ENCODE data around the gene GOLT1A.
"Not testable (repeated sequence)": the region's sequence is repeated elsewhere in the genome, so short reads cannot be mapped to it uniquely, and the experiment has no call there.

The GOLT1A gene

DNA sequence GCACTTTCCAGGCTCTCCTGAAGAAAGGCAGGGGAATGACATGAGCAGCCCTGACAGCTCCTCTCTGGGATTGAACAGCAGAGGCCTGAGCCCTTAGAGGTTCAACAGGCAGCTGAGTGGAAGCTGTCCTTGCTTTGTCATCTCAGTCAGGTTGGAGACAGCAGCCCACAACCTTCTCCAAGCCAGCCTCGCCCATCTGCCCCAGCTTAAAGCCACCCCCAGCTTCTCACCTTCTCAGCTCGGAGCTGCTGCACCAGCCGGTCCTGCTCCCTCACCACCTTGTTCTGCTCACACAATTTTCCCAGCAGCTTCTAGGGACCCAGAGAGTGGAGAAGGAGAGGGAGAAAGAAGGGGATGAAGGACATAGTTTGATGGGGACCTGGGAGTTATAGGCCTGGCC lies 35.2 kb upstream of the GOLT1A start:
- no peak for DNase-seq (ENCODE audit: low spot score)

DNA sequence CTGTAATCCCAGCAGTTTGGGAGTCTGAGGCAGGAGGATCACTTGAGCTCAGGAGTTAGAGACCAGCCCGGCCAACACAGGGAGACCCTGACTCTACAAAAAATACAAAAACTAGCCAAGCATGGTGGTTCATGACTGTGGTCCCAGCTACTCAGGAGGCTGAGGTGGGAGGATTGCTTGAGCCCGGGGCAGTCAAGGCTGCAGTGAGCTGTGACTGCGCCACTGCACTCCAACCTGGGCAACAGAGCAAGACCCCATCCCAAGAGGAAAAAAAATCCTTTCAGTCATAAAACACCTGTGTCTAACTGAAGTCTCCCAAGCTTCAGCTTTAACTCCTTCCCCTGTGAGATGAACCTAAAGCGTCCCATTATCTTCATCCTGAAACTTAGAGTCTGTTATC lies 33.1 kb upstream of the GOLT1A start:
- no peak for DNase-seq (ENCODE audit: low spot score)

DNA sequence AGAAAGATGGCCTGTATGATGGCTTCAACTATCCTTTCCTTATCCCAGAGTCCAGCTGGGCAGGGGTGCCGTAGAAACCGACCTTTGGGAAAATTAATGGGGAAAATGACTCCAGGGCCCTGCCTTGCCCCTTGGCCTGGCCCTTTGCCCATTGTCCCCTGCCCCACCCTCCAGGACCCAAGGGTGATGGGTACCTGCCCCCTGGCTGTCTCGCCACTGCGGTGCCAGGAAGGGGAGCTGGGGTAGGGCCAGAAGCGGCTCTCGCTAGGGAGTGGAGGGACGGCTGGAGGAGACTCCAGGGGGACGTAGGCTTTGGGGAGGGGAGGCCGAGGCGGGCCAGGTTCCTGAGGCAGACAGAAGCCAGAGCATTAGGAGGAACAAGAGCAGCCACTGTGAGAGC lies 29.1 kb upstream of the GOLT1A start:
- no peak for DNase-seq (ENCODE audit: low spot score)

DNA sequence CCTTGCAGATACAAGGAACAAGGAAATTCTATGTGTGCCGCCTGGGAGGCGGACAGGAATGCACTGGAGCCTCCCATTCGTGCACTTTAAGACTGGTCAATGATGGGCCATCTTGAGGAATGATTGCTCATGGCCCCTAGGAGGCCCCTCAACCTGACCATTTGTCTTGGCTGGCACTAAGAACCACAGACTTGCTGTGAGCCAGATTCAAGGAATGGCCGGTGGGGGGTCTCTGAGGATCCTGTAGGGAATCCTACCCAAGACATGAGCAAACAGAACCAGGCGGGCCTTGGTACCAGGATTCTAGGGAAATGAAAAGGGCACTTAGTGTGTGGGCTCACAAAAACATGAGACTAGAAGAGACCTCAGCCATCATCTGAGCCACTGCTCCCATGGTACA lies 28.1 kb upstream of the GOLT1A start:
- no peak for DNase-seq (ENCODE audit: low spot score)

DNA sequence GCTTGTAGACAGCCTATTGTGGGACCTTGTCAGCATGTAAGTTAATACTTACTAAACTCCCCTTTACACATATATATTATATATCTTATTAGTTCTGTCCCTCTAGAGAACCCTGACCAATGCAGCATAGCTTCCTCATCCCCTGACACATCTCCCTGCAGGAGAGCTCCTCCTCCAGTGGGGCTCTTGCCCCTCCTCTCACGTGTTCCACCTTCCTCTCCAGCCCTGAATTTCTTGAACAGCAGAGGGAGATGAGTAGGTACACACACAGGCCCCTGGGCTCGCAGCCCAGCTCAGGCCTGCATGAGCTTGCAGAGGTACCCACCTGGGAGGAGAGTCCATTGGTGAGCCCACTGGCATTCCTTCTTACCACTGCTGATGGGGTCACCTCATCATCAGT lies 27.3 kb upstream of the GOLT1A start:
- no peak for DNase-seq (ENCODE audit: low spot score)

DNA sequence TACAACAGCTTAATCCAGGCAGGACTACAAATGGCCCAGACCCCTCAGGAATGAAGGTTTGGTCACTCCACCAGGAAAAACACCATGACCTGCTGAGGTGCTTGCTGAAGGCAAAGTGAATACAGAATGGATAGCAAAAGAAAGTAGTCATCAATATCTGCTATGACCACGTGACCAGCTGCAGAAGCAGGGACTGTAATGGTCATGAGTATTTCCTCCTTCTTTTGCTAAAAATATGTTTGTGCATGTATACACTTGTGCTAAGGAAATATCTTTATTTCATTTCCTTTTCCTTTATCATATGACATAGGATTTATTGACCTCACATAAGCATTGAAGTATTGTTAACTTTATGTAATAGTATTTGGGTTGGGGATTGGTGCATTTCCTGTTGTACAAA lies 26.4 kb upstream of the GOLT1A start:
- no peak for DNase-seq (ENCODE audit: low spot score)

DNA sequence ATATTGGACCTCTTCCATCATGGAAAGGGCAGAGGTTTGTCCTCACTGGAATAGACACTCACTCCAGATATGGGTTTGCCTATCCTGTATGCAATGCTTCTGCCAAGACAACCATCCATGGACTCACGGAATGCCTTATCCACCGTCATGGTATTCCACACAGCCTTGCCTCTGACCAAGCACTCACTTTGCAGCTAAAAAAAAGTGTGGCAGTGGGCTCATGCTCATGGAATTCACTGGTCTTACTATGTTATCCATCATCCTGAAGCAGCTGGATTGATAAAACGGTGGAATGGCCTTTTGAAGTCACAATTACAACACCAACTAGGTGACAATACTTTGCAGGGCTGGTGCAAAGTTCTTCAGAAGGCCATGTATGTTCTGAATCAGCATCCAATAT lies 25.6 kb upstream of the GOLT1A start:
- not testable (repeated sequence) for DNase-seq (ENCODE audit: low spot score)

DNA sequence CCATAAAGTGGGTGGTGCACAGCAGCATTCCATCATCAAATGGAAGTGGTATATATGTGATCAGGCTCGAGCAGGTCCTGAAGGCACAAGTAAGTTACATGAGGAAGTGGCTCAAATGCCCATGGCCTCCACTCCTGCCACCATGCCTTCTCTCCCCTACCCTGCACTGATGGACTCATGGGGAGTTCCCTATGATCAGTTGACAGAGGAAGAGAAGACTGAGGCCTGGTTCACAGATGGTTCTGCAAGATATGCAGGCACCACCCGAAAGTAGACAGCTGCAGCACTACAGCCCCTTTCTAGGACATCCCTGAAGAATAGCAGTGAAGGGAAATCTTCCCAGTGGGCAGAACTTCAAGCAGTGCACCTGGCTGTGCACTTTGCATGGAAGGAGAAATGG lies 24.7 kb upstream of the GOLT1A start:
- not testable (repeated sequence) for DNase-seq (ENCODE audit: low spot score)

DNA sequence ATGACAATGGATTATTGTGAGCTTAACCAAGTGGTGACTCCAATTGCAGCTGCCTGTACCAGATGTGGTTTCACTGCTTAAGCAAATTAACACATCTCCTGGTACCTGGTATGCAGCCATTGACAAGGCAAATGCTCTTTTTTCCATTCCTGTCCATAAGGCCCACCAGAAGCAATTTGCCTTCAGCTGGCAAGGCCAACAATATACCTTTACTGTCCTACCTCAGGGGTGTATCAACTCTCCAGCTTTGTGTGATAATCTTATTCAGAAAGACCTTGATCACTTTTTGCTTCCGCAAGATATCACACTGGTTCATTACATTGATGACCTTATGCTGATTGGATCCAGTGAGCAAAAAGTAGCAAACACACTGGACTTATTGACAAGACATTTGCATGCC lies 23.7 kb upstream of the GOLT1A start:
- DNase-seq (ENCODE audit: low spot score), result not testable (repeated sequence)

DNA sequence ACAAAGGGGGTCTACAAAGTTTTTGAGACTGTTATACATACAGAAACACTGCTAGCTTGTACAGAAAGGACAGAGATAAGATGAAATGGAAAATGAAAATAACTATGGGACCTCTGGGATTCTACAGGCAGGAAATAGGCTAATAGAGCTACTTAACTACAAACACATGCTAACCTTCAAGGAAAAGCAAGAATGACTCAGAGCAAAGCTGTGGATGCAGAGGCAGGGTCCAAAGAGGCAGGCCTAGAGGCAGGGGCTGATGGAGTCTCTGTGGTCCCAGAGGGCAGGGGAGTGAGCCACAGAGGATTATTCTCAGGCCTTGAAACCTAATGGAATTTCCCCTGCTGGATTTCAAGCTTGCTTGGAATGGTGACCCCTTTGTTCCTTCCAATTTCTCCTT lies 18.7 kb upstream of the GOLT1A start:
- DNase-seq (ENCODE audit: low spot score), result no peak

DNA sequence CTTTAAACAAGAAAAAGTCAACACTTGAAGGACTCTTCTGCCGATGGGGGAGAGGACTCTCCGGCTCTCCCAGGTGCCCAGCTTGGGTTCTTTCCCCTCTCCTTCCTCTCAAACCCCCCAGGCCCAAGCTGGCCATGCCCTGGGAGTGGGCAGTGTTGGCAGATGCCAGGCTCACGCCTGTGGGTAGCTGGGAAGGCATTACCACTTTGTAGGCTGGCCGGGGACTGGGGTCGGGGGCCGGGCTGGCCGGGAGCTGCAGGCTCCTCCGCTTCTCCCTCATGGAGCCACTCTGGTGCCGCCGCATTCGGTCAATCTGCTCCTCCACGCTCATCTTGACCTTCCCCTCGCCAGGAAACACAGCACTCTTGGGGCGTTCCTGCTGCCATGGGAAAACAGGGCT lies 16.4 kb upstream of the GOLT1A start:
- no peak for DNase-seq (ENCODE audit: low spot score)

DNA sequence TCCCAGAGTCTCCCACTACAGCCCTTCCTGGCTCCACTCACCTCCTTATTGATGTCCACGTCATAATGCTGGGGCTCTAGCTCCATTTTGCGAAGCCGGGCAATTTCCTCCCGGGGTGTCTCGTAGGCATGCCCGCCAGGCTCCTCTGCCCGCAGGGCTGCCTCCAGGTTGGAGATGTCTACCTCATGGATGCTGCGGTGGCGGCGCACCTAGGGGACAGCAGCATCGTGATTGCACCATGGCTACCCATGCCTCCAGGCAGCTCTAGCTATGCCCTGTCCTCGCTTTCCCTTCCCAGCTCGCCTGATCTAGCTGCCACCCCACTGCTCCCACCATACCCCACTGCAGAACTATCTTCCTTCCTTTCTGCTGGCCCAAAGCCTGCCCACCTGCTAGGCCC lies 15.1 kb upstream of the GOLT1A start:
- DNase-seq (ENCODE audit: low spot score), result no peak

DNA sequence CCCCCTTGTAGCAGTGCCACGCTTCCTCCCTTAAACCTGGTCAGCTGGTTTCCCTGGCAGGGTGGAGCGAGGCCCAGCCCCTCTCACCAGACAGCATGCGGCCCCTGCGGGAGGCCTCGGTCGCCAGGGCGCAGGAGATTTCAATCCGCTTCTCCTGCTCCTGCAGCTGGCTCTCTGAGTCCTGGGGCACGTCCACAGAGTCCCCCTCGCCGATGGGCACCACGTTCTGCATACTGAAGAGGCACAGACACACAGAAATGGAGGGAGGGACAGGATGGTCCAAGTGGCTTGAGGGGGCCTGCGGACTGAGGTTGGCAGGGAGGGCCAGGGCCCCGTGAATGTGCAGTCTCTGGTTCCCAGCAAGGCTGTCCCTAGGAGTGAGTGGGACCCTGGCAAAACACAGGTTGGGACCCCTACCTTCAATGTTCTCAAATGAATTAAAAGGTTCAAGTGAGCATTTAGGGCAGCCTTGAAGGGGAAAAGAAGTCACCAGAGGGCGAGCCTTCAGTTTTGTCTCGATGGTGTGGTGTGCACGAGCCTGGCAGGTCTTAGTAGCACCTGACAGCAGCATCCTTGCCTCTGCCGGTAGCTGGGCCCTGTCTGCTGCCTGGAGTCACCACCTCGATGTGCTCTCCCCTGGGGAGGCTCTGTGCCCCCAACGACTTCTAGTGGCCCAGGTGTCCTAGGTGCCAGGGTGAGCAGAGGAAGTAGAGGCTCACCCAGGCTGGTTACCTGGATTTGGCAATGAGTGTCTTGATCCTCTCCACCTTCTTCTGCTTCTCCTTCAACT lies 14.4 kb upstream of the GOLT1A start:
- DNase-seq (ENCODE audit: low spot score), result no peak

DNA sequence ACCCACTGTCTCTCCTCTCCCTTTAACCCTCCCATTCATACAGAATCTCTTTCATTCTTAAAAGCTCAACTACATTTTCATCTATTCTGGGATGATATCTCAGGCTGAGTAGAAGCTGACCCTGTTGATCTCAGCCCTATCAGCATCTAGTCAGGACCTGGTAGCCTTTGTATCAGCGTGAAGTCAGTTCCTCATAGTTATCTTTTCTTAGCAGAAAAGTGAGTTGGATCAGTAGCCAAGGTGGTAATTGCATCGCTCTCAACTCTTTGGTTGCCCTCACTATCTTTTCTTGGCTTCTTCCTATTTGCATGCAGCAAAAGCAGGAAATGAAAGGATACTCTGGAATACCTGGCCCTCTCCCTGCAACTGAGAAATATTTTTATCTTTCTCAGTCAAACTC lies 13.6 kb upstream of the GOLT1A start:
- DNase-seq (ENCODE audit: low spot score), result no peak

DNA sequence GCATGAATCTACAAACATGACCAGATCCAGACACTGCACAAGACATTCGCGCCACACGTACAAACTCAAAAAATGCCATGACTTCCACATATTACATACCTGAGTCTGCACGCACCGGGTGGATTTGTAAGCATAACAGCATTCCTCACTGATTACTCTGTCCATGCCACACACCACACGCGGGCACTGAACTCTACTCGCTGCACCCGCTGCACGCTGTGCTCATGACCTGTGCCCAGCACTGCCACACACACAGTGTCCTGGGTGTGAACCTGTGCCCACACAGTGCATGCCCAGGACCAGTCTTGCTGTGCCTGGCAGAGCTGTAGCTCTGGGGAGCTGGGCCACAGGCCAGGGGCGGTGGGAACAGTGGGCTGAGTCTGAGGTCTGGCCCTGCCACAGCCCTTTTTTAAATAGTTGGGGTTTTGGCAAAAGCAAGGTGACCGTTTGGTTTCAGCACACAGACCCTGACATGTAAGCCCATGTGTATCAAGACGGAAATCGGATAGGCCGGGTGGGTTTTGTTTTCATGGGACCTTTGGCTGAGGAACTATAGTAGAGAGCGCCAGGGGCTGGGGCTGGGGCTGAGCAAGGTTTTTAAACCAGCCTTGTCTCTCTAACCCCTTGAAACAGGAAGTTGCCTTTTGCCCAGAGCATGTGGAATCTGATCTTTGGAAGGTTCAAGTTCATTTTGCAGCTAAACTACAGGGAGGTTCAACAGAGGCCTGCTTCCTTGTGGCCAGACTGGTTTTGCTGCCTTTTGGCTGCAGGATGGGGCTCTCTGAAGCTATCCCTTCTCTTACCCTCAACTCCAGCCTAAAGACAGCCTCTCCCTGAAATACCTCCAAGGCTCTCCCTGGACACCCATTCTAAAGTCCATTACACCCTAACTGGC lies 12.3 kb upstream of the GOLT1A start:
- DNase-seq (ENCODE audit: low spot score), result no peak

DNA sequence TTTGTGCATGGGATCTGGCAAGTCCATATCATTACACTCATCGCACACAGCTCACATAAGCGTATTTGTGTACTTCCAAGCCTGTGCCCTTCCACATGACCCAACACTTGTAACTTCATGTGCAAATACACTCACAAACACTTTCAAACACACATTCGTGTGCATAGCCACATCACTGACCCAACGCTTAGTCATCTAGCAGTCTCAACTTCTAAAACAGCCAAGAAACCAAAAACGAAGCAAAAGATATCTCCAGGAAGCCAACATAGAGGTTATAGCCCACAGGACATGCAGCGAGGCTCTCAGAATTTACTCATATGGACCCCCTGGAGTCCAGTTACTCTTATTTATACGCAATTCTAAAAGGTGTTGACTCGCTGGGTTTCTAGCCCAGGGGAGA lies 10.9 kb upstream of the GOLT1A start:
- no peak for DNase-seq (ENCODE audit: low spot score)

DNA sequence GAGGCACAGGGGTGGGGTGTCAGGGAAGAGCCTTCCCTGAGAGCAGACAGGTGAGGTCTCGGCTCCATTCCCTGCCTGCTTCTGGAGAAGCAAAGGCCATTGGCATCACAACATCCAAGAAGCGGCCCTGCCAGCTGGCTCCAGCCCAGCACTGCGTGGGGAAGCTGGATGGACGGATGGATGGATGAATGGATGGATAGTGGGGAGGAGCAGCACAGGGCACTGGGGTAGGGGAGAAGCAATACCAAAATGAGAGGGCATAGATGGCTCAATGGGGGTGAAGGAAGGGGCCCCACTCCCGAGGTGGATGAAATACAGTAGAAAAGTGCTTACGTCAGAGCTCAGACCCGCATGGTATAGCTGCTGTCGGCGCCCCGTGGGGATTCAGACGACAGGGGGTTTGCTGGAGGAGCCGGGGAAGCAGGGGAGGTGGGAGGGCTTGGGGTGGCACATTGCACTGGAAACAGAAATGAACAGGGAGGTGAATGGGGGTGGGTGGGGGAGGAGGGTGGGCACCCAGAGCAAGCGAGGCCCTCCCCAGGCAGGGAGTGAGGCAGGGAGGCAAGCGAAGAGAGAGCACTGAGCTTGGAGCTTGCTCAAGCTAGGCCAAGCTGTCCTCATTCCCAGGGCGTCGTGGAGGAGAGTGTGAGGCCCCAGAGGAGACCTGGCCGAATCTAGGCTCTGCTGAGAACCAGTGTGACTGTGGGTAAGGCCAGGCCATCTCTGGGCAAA lies 9.5 kb upstream of the GOLT1A start:
- no peak for DNase-seq (ENCODE audit: low spot score)

DNA sequence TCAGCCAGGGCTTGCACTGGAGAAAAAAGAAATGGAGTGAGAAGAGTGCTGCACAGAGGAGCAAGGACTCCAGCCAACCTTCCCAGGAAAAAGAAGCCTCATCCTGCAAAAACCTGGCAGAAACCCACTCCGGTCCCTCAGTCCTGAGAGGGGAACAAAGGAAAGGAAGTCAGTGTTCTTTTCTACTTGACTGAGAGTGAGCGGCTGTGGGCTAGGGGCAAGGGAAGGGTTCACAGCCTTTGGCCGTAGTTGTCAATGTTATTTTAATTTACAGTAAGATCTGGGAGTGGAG lies 8.9 kb upstream of the GOLT1A start:
- no peak for DNase-seq (ENCODE audit: low spot score)

DNA sequence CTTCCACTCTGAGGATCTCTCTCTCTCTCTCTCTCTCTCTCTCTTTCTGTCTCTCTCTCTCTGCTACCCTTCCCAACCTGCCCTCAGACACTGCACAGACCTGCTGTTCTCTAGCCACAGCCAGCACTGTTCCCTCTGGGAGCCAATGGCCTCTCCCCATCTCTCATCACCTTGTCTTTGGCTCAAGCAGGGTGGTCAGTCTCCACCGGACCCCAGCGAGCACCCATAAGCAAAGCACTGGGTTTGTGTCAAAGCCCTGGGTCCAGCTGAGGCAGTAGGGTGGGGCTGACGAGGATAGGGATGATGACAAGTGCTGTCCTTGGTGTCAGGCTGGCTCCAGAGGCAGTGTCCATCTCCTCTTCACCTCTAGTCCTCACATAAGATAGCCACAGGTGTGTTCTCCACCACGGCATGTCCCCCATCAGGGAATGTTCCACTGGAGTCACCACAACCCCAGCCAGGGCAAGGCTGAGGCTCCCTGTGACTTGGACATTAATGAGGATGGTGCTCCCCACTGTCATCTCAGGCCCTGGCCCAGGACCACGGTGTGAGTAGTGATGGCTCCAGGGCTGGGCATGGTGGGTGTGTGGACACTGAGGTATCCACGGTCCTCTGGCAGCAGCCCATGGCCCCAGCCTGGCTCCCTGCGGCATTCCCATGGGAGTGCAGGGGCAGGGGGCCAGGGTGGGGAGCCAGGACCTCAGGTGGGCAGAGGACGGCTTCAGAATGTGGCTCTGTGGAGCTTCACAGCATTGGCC lies 8.4 kb upstream of the GOLT1A start:
- DNase-seq (ENCODE audit: low spot score), result no peak

DNA sequence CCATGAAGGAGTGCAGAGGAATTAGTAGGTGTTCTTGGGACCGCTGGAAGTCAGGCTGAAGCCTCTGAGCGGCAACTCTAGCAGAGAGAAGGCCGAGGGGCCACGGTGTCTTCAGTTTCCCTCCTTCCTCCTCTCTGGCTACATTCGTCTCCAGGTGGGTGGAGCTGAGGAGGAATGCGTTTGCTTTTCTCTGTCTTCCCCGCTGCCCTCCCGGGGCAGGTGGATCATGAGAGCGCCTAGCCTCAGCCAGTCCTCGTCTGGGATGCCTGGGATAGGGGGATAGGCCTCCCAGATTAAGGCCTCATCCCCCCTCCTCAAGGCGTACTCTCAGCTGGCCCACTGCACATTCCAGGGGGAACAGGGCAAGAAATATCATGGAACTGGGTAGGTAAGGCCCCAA lies 7.5 kb upstream of the GOLT1A start:
- DNase-seq (ENCODE audit: low spot score), result no peak

DNA sequence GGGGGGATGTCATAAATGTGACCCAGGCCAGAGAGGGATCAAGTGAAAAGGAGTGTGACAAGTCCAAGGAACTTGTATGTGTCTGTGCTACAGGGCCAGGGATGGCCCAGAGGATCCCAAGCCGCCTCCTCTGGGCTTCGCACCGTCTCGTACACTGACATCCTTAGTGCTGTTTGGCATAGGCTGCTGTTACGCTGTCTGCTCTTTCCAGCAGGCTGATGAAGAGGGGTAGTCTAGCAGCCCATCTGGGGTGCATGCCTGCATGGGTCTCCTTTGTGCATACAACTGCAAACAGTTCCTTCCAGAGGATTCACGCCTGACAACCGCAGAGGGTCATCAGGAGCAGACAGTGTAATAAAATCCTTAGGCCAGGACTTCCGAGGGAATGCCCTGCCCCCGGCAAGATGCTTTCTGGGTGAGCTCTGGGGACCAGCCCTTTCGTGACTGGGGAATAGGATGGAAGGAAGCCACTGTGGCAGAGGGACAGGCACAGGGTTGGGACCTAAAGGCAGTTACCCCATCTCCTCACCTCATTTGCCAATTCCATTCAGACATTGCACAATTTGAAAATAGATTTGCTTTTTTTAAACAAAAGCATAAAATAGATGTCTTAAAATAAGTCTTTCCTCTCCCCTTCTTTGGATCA lies 6.3 kb upstream of the GOLT1A start:
- DNase-seq (ENCODE audit: low spot score), result no peak

DNA sequence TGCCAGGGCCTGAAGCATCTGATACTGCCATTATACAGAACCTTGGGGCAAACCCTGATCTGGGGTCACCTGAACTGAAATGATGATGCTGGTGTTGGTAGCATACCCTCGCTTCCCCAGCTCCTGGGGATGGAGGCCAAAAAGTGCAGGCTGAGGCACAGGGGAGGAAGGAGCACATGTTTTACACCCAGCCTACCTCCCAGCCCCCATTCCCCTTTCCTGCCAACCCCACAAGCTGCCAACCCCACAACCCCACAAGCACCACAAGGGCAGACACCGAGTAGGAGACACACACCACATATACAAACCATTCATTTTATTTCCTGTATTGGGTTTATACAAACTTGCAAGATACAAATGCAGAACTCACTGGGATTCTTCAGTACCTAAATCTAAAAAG lies 4.8 kb upstream of the GOLT1A start:
- DNase-seq (ENCODE audit: low spot score), result no peak

All from HuH-7.5 (cell line).